DMS114 treated with DMSO at 0.1 percent for 48 hours (cell line): ENCODE results near the gene MTA2.

Experiments used
- DNase-seq: peaks from one replicate; lab custom pipeline; 2025; ENCODE audit not compliant: unreplicated experiment; lab: John Stamatoyannopoulos, UW

Gene MTA2

DNA sequence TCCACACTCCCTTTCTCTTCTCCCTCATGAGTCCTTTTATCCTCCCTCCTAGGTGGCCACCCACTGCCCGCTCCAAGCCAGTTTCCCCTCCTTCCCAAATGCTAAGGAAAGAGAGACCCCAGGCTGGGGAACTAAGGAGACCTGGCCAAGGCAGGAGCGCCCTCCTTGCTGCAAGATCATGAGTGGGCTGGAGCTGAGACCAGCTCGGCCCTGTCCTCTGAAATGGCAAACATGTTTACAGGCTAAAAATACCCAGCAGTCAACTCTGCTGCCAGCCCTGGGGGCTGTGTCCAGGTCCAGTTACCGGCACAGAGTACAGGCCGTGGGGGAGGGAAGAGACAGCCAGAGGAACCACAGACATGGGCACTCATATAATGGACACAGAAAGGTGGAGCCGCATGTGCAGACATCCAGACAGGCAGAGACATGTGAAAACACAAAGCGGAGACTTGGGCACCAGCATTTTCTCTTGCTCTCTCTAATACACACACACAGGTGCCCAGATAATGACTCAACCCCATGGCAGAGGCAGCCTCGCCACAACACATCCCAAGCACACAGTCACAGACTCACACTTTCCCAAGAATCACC is 53.9 kb downstream of the MTA2 start:
- DNase-seq = no peak

- DNase-seq = no peak
These were observed 54.6 kb downstream of the MTA2 start for GRCh38 chr11:62546929-62547625.

GRCh38 chr11:62546244-62546928 is 55.3 kb downstream of the MTA2 start, which contains the start of gene AHNAK:
Gene AHNAK (minus strand): TSS chr11:62546806. CDS start chr11:62536098, 10,708 bp downstream.
- DNase-seq = peak; percentile 43

DNA sequence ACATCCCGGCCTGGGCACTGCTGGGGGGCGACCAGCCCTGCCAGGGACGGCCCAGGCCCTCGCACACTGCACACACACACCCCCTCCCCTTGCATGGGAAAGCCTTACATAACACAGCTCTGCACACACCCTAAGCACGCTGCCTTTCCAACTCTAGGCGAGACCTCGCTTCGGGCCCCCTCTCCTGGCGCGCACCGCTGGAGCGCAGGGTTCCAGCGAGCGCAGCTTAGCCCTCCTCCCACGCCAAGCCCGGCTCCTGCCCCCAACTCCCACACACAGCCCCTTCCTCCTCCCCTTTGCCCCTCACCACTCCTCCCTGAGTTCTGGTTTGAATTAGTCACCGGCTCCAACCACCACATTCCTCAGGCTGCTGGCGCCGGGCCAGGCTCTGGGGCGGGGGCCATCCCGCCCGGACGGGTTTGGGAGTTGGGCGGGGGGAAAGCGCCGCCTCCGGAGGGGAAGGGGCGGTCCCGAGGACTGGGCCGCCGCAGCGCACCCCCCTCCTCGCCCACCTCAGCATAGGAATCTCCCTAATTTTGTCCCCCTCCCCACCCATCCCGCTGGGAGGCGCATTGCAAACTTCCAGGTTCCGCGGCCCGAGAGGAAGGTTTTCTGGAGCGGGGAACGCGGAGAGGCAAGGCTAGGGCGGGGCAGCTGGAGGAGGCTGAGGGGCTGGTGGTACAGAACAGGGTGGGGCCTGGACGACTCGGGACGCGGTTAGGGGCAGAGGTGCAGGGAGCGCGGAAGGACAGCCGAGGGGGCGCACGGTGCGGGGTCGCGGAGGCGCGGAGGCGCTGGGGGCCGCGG is 56.0 kb downstream of the MTA2 start:
- peak; percentile 72 for DNase-seq

- no peak for DNase-seq
These were observed 56.9 kb downstream of the MTA2 start for GRCh38 chr11:62544581-62545436.

- no peak for DNase-seq
These were observed 57.8 kb downstream of the MTA2 start for GRCh38 chr11:62543680-62544444.
